ENCODE results near the gene FKRP.

Gene FKRP

GRCh38 chr19:46787040-46787330, 41.1 kb downstream of the FKRP start:
- DNase-seq = no peak
- no peaks in the 10 kb centered on the region for H3K9me3 ChIP-seq (ENCODE audit: control extremely low read depth in 1 of 5, control insufficient read depth in 4 of 5, insufficient read depth in 2 of 5, low read depth in 1 of 5, low read length in 4 of 5)
- peak overlapping the region; percentile 53 to 98 (median 76) for H3K4me3 ChIP-seq (ENCODE audit: control insufficient read depth in 1 of 7, extremely low read depth in 1 of 7, insufficient read depth in 4 of 7, low read depth in 2 of 7, low read length in 6 of 7)
- H3K36me3 ChIP-seq (ENCODE audit: control insufficient read depth in 4 of 4, insufficient read depth in 4 of 4, low read length in 3 of 4) = peaks cover 6 to 27% (median 7%) of the 10 kb centered on the region in 4 experiments
- POLR2A ChIA-PET = interaction anchor here (1.9 kb wide), 1 partner anchor 33 kb away, joined by 5 read pairs; no protein-coding TSS in a partner anchor
- H3K27me3 ChIP-seq (replicated peaks in 2 of 5; ENCODE audit: control insufficient read depth in 4 of 5, insufficient read depth in 5 of 5, low read length in 4 of 5) = no peaks in the 10 kb centered on the region
- peaks cover 7 to 59% (median 52%) of the 10 kb centered on the region in 4 experiments for H3K4me1 ChIP-seq (ENCODE audit: control extremely low read depth in 1 of 4, control insufficient read depth in 4 of 4, insufficient read depth in 4 of 4, low read length in 3 of 4)
- 0% methylated on average over 5 of the region's 5 CpGs for WGBS (ENCODE audit: insufficient coverage)
- CTCF ChIA-PET = interaction anchor here (2.4 kb wide), 1 partner anchor 20 kb away, joined by 7 read pairs; no protein-coding TSS in a partner anchor
- peak overlapping the region in 1 of 2 experiments; percentile 84 for H3K27ac ChIP-seq (ENCODE audit: insufficient read depth in 1 of 2, low read depth in 1 of 2, low read length in 2 of 2, poor library complexity in 1 of 2, severe bottlenecking in 2 of 2)

DNA sequence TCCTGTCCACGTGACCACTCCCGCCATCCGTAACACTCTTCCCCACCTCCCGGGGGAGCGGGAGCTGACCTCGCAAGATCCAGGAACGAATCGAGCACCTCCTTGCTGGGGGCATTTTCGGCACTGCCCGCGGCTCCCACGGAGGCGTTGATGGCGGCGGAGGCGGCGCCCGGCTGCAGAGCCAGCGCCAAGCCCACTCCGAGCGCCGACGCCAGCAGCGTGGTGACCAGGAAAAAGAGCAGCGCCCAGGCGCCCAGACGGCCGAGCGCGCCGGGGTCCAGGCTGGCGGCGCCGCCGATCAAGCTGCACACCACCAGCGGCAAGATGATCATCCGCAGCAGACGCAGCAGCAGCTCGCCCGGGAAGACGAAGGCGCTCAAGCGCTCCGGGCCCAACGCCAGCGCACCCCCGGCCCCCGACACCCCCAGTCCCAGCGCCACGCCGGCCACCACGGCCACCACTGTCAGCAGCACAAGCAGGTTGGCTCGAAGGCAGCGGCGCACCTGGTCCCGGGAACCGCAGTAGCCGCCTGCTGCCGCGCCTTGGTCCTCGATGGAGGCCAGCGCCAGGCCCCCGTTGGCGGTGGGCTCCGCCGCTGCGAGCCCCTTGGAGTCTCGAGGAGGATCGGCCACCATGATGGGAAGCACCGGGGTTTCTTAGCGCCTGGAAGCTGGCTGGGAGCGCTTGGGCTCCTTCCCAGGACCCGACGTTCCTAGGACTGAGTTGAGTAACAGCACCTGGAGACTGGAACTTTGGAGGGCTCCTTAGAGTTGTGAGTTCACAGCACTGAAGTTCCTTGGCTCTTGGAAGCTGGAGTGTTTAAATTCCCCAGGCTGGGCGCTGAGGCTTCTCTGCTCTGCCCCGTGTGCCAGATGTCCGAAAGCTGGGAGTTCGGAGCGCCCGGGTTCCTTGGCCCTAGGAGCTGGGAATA, 41.7 kb downstream of the FKRP start:
- peak in 2 of 3 donors; percentile 32 to 52 for DNase-seq
- POLR2A ChIA-PET = interaction anchor here (0.6 to 1.9 kb wide), 7 partner anchors 9 to 126 kb away, joined by 3 to 7 read pairs (median 4); partner anchors contain the start of gene DACT3
- Histone ChIP-seq H3K4me3 (ENCODE audit: control insufficient read depth in 1 of 7, extremely low read depth in 1 of 7, insufficient read depth in 4 of 7, low read depth in 2 of 7, low read length in 6 of 7) (peak overlapping the region; percentile 53 to 98 (median 76)), H3K36me3 (ENCODE audit: control insufficient read depth in 4 of 4, insufficient read depth in 4 of 4, low read length in 3 of 4) (peaks cover 2 to 22% (median 5%) of the 10 kb centered on the region in 4 experiments), H3K27ac (ENCODE audit: insufficient read depth in 1 of 2, low read depth in 1 of 2, low read length in 2 of 2, poor library complexity in 1 of 2, severe bottlenecking in 2 of 2) (peak overlapping the region in 1 of 2 experiments; percentile 84), H3K27me3 (replicated peaks in 2 of 5; ENCODE audit: control insufficient read depth in 4 of 5, insufficient read depth in 5 of 5, low read length in 4 of 5) (no peaks in the 10 kb centered on the region), H3K4me1 (ENCODE audit: control extremely low read depth in 1 of 4, control insufficient read depth in 4 of 4, insufficient read depth in 4 of 4, low read length in 3 of 4) (peaks cover 10 to 65% (median 58%) of the 10 kb centered on the region in 4 experiments), H3K9me3 (ENCODE audit: control extremely low read depth in 1 of 5, control insufficient read depth in 4 of 5, insufficient read depth in 2 of 5, low read depth in 1 of 5, low read length in 4 of 5) (no peaks in the 10 kb centered on the region)
- WGBS (ENCODE audit: insufficient coverage) = under 1% methylated on average over 74 of the region's 80 CpGs
- CTCF ChIA-PET = interaction anchor here (1.2 to 2.4 kb wide), 4 partner anchors 20 to 69 kb away, joined by 3 to 7 read pairs (median 4); no protein-coding TSS in a partner anchor

- DNase-seq = peak; percentile 94 to 97 (median 95)
- 0% methylated on average over 42 of the region's 46 CpGs for WGBS (ENCODE audit: insufficient coverage)
- H3K4me1 ChIP-seq (ENCODE audit: control extremely low read depth in 1 of 4, control insufficient read depth in 4 of 4, insufficient read depth in 4 of 4, low read length in 3 of 4) = peaks cover 10 to 64% (median 58%) of the 10 kb centered on the region in 4 experiments
These were observed 42.6 kb downstream of the FKRP start, which contains the start of gene SLC1A5 for GRCh38 chr19:46788262-46788967. SLC1A5 (minus strand) TSS chr19:46788594; CDS start chr19:46787965, 629 bp downstream.

DNA sequence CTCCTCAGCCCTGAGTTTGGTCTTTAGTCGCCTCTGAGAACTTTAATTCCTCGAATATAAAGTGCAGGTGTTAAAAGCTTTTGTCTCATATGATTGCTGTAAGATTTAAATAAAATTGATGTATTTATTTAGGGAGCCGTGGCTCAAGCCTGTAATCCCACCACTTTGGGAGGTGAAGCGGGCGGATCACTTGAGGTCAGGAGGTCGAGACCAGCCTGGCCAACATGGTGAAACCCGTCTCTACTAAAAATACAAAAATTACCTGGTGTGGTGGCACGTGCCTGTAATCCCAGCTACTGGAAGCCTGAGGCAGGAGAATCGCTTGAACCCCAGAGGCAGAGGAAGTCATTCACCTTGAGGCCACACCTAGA, 43.1 kb downstream of the FKRP start:
- no peaks in the 10 kb centered on the region for H3K9me3 ChIP-seq (ENCODE audit: control extremely low read depth in 1 of 5, control insufficient read depth in 4 of 5, insufficient read depth in 2 of 5, low read depth in 1 of 5, low read length in 4 of 5)
- H3K27ac ChIP-seq (ENCODE audit: insufficient read depth in 1 of 2, low read depth in 1 of 2, low read length in 2 of 2, poor library complexity in 1 of 2, severe bottlenecking in 2 of 2) = no peak overlapping the region
- POLR2A ChIA-PET = interaction anchor here (0.6 to 1.9 kb wide), 8 partner anchors 10 to 51 kb away, joined by 3 to 7 read pairs (median 4); no protein-coding TSS in a partner anchor
- H3K4me3 ChIP-seq (ENCODE audit: control insufficient read depth in 1 of 7, extremely low read depth in 1 of 7, insufficient read depth in 4 of 7, low read depth in 2 of 7, low read length in 6 of 7) = peak overlapping the region in 1 of 7 experiments; percentile 45
- DNase-seq = no peak
- H3K36me3 ChIP-seq (ENCODE audit: control insufficient read depth in 4 of 4, insufficient read depth in 4 of 4, low read length in 3 of 4) = peaks cover 0 to 8% (median 0%) of the 10 kb centered on the region in 4 experiments
- CTCF ChIA-PET = interaction anchor here (1.3 to 1.6 kb wide), 3 partner anchors 11 to 67 kb away, joined by 3 to 4 read pairs (median 4); no protein-coding TSS in a partner anchor
- H3K4me1 ChIP-seq (ENCODE audit: control extremely low read depth in 1 of 4, control insufficient read depth in 4 of 4, insufficient read depth in 4 of 4, low read length in 3 of 4) = peaks cover 10 to 59% (median 54%) of the 10 kb centered on the region in 4 experiments
- no peaks in the 10 kb centered on the region for H3K27me3 ChIP-seq (replicated peaks in 2 of 5; ENCODE audit: control insufficient read depth in 4 of 5, insufficient read depth in 5 of 5, low read length in 4 of 5)
- 71% methylated on average over 9 of the region's 9 CpGs for WGBS (ENCODE audit: insufficient coverage)

More at GRCh38 chr19:46788262-46788967, 42.6 kb downstream of the FKRP start, which contains the start of gene SLC1A5:
- POLR2A ChIA-PET = interaction anchor here (0.6 to 1.9 kb wide), 10 partner anchors 10 to 127 kb away, joined by 3 to 7 read pairs (median 4); partner anchors contain the start of gene DACT3
- peaks cover 0 to 14% (median 2%) of the 10 kb centered on the region in 4 experiments for H3K36me3 ChIP-seq (ENCODE audit: control insufficient read depth in 4 of 4, insufficient read depth in 4 of 4, low read length in 3 of 4)
- H3K4me3 ChIP-seq (ENCODE audit: control insufficient read depth in 1 of 7, extremely low read depth in 1 of 7, insufficient read depth in 4 of 7, low read depth in 2 of 7, low read length in 6 of 7) = peak within 1 kb of the TSS; percentile 53 to 98 (median 76)
- H3K27ac ChIP-seq (ENCODE audit: insufficient read depth in 1 of 2, low read depth in 1 of 2, low read length in 2 of 2, poor library complexity in 1 of 2, severe bottlenecking in 2 of 2) = peak within 1 kb of the TSS in 1 of 2 experiments; percentile 84
- no peaks in the 10 kb centered on the region for H3K27me3 ChIP-seq (replicated peaks in 2 of 5; ENCODE audit: control insufficient read depth in 4 of 5, insufficient read depth in 5 of 5, low read length in 4 of 5)
- H3K9me3 ChIP-seq (ENCODE audit: control extremely low read depth in 1 of 5, control insufficient read depth in 4 of 5, insufficient read depth in 2 of 5, low read depth in 1 of 5, low read length in 4 of 5) = no peaks in the 10 kb centered on the region
- CTCF ChIA-PET = interaction anchor here (1.2 to 1.6 kb wide), 4 partner anchors 11 to 68 kb away, joined by 3 to 4 read pairs (median 4); no protein-coding TSS in a partner anchor

GRCh38 chr19:46789371-46789770, 43.5 kb downstream of the FKRP start:
- ChIA-PET CTCF (interaction anchor here (1.1 to 1.6 kb wide), 5 partner anchors 11 to 67 kb away, joined by 3 to 6 read pairs (median 4); no protein-coding TSS in a partner anchor), POLR2A (interaction anchor here (0.6 to 1.0 kb wide), 2 partner anchors 23 to 46 kb away, joined by 3 to 4 read pairs; no protein-coding TSS in a partner anchor)
- H3K27ac ChIP-seq (ENCODE audit: insufficient read depth in 1 of 2, low read depth in 1 of 2, low read length in 2 of 2, poor library complexity in 1 of 2, severe bottlenecking in 2 of 2) = no peak overlapping the region
- no peak overlapping the region for H3K4me3 ChIP-seq (ENCODE audit: control insufficient read depth in 1 of 7, extremely low read depth in 1 of 7, insufficient read depth in 4 of 7, low read depth in 2 of 7, low read length in 6 of 7)
- no peaks in the 10 kb centered on the region for H3K27me3 ChIP-seq (replicated peaks in 2 of 5; ENCODE audit: control insufficient read depth in 4 of 5, insufficient read depth in 5 of 5, low read length in 4 of 5)
- peaks cover 0 to 6% (median 0%) of the 10 kb centered on the region in 4 experiments for H3K36me3 ChIP-seq (ENCODE audit: control insufficient read depth in 4 of 4, insufficient read depth in 4 of 4, low read length in 3 of 4)
- 96% methylated on average over 7 of the region's 8 CpGs for WGBS (ENCODE audit: insufficient coverage)
- H3K9me3 ChIP-seq (ENCODE audit: control extremely low read depth in 1 of 5, control insufficient read depth in 4 of 5, insufficient read depth in 2 of 5, low read depth in 1 of 5, low read length in 4 of 5) = no peaks in the 10 kb centered on the region
- peaks cover 10 to 55% (median 50%) of the 10 kb centered on the region in 4 experiments for H3K4me1 ChIP-seq (ENCODE audit: control extremely low read depth in 1 of 4, control insufficient read depth in 4 of 4, insufficient read depth in 4 of 4, low read length in 3 of 4)
- no peak for DNase-seq

GRCh38 chr19:46791944-46792343, 46.1 kb downstream of the FKRP start:
- ChIA-PET POLR2A (no interaction called here), CTCF (interaction anchor here (1.2 to 1.9 kb wide), 2 partner anchors 20 to 33 kb away, joined by 3 to 4 read pairs; no protein-coding TSS in a partner anchor)
- no peaks in the 10 kb centered on the region for H3K27me3 ChIP-seq (replicated peaks in 2 of 5; ENCODE audit: control insufficient read depth in 4 of 5, insufficient read depth in 5 of 5, low read length in 4 of 5)
- DNase-seq = peak; percentile 45 to 84 (median 79)
- no peak overlapping the region for H3K27ac ChIP-seq (ENCODE audit: insufficient read depth in 1 of 2, low read depth in 1 of 2, low read length in 2 of 2, poor library complexity in 1 of 2, severe bottlenecking in 2 of 2)
- H3K4me3 ChIP-seq (ENCODE audit: control insufficient read depth in 1 of 7, extremely low read depth in 1 of 7, insufficient read depth in 4 of 7, low read depth in 2 of 7, low read length in 6 of 7) = no peak overlapping the region
- H3K4me1 ChIP-seq (ENCODE audit: control extremely low read depth in 1 of 4, control insufficient read depth in 4 of 4, insufficient read depth in 4 of 4, low read length in 3 of 4) = peaks cover 5 to 31% (median 25%) of the 10 kb centered on the region in 4 experiments
- 13% methylated on average over 4 of the region's 5 CpGs for WGBS (ENCODE audit: insufficient coverage)
- H3K36me3 ChIP-seq (ENCODE audit: control insufficient read depth in 4 of 4, insufficient read depth in 4 of 4, low read length in 3 of 4) = no peaks in the 10 kb centered on the region
- no peaks in the 10 kb centered on the region for H3K9me3 ChIP-seq (ENCODE audit: control extremely low read depth in 1 of 5, control insufficient read depth in 4 of 5, insufficient read depth in 2 of 5, low read depth in 1 of 5, low read length in 4 of 5)

All from common myeloid progenitor, CD34-positive (primary cell).